ENCODE measurements around the gene MGLL. TPM values are rescaled to one million over a fixed set of nuclear protein-coding genes. Genes with fewer than 3 reads are reported as not detected.

The MGLL gene
- total and polyA plus RNA-seq, 9 of the 15 experiments (the other 6 are each of a cell fraction or from before 2014, with no cell fraction given) = 0.12 to 0.32 (median 0.18) TPM; not detected in 6

GRCh38 chr3:127647166-127647844 lies 175.0 kb downstream of the MGLL start:
- no peak overlapping the region for H3K9ac ChIP-seq (ENCODE audit: insufficient read depth in 1 of 2, low read depth in 2 of 2, low read length in 2 of 2)
- H3K79me2 ChIP-seq (ENCODE audit: control insufficient read depth, insufficient read depth, low read length) = no peaks in the 10 kb centered on the region
- no peaks in the 10 kb centered on the region for H3K9me1 ChIP-seq (ENCODE audit: control insufficient read depth, insufficient read depth, low read length)
- no peaks in the 10 kb centered on the region for H3K9me3 ChIP-seq (replicated peaks; ENCODE audit: control insufficient read depth, insufficient read depth, low read depth, low read length)
- intact Hi-C loops (cut with micrococcal nuclease) (no loop called here), in situ Hi-C loops (cut with MboI) (no loop called here)
- ChIA-PET CTCF (ENCODE audit: low intra/inter-chr PET ratio) (no interaction called here), POLR2A (interaction anchor here (0.7 to 1.3 kb wide), 3 partner anchors 49 to 417 kb away, joined by 3 to 4 read pairs (median 3); partner anchors contain the start of gene MCM2)
- no peaks in the 10 kb centered on the region for H3K27me3 ChIP-seq (ENCODE audit: control insufficient read depth in 2 of 2, insufficient read depth in 2 of 2, low read length in 2 of 2)
- no peaks in the 10 kb centered on the region for H4K20me1 ChIP-seq (replicated peaks; ENCODE audit: control insufficient read depth, insufficient read depth, low read length)
- 80% methylated on average over 7 of the region's 13 CpGs for WGBS (ENCODE audit: insufficient coverage, low coverage, missing lambda C conversion rate)
- BruUV-seq (replicated peaks) = no TSS peak
- no peak for DNase-seq (ENCODE audit: extremely low read depth in 1 of 4, low spot score in 3 of 4)
- FAIRE-seq = no peak
- H3K4me2 ChIP-seq (ENCODE audit: insufficient read depth, low read length) = no peak overlapping the region
- peaks cover 15% of the 10 kb centered on the region; the same call in 2 of the 3 replicates for H3K36me3 ChIP-seq (ENCODE audit: control insufficient read depth, insufficient read depth, low read length)
- no peak overlapping the region for H3K4me3 ChIP-seq
- no peak overlapping the region for H2AFZ ChIP-seq (ENCODE audit: low read depth, low read length)
- TF ChIP-seq ZBTB8A (IDR thresholded peaks at IDR 0.05; ENCODE audit: partially characterized antibody) = no peak
- no peak for TF ChIP-seq MAFG (tag; conservative IDR thresholded peaks at IDR 0.05)
- TF ChIP-seq ILF3 (IDR thresholded peaks at IDR 0.05; ENCODE audit: borderline replicate concordance) = no peak
- TF ChIP-seq MYBL2 (IDR thresholded peaks at IDR 0.05; ENCODE audit: low read depth) = no peak
- no peak for TF ChIP-seq MYBL2 (CRISPR knock-in tag; IDR thresholded peaks at IDR 0.05; ENCODE audit: borderline replicate concordance)
- TF ChIP-seq XRCC5 (IDR thresholded peaks at IDR 0.05; ENCODE audit: low read depth, low read length) = no peak
- no peak for TF ChIP-seq KDM5B (IDR thresholded peaks at IDR 0.05; ENCODE audit: insufficient replicate concordance, low read depth, low read length)
- no peak for TF ChIP-seq EHMT2 (IDR thresholded peaks at IDR 0.05)
- no peak for TF ChIP-seq TSHZ1 (CRISPR knock-in tag; IDR thresholded peaks at IDR 0.05)
- H3K27ac ChIP-seq (ENCODE audit: extremely low read depth, low read depth, low read length) = no peak overlapping the region
- ATAC-seq = no peak
- no peaks in the 10 kb centered on the region for H3K4me1 ChIP-seq (replicated peaks in 1 of 2; ENCODE audit: control insufficient read depth in 2 of 2, insufficient read depth in 2 of 2, low read length in 2 of 2)
